ENCODE data around the gene MMP14.
"Not testable (repeated sequence)": the region's sequence is repeated elsewhere in the genome, so short reads cannot be mapped to it uniquely, and the experiment has no call there.

MMP14 gene

GRCh38 chr14:22836301-22837113, at the start of gene MMP14:
Gene MMP14, plus strand, starts transcription at chr14:22836585. Its CDS starts 233 bp downstream, at chr14:22836818.
- Mint-ChIP-seq H3K27me3 (ENCODE audit: low read depth) (peaks cover 21% of the 10 kb centered on the region), H3K36me3 (ENCODE audit: low read depth) (peaks cover 35% of the 10 kb centered on the region), H3K9me3 (no peaks in the 10 kb centered on the region), H3K4me1 (ENCODE audit: low read depth) (peaks cover 5% of the 10 kb centered on the region), H3K4me3 (peak within 1 kb of the TSS; percentile 44), H3K27ac (no peak within 1 kb of the TSS)
- no peak for DNase-seq (ENCODE audit: low spot score)

- no peaks in the 10 kb centered on the region for H3K36me3 Mint-ChIP-seq (ENCODE audit: low read depth)
- H3K4me3 Mint-ChIP-seq, result no peak overlapping the region
- DNase-seq (ENCODE audit: low spot score), result no peak
- H3K27ac Mint-ChIP-seq, result no peak overlapping the region
- peaks cover 4% of the 10 kb centered on the region for H3K4me1 Mint-ChIP-seq (ENCODE audit: low read depth)
- no peaks in the 10 kb centered on the region for H3K27me3 Mint-ChIP-seq (ENCODE audit: low read depth)
- no peaks in the 10 kb centered on the region for H3K9me3 Mint-ChIP-seq
Observed at GRCh38 chr14:22786685-22787084, 49.7 kb upstream of the MMP14 start.

DNA sequence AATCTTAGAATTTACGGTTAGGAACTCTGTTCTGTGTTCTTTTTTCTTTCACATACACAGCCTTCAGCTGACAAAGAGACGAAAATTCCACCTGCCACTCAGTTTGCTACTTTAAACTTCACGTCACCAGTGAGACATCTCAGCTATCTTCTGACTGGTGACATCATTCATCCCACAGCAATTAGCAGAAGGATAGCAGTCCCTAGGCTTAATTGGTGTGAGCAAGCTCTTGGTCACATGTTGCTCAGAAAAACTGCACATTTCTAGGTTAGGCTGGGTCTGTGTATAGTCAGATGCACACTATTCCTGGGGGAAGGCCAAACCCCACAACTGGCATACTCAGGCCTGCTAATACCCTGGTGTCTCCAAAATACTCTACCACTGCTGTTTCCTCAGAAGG, 45.1 kb upstream of the MMP14 start:
- H3K9me3 Mint-ChIP-seq, result no peaks in the 10 kb centered on the region
- DNase-seq (ENCODE audit: low spot score), result no peak
- H3K27me3 Mint-ChIP-seq (ENCODE audit: low read depth), result peaks cover 4% of the 10 kb centered on the region
- H3K4me3 Mint-ChIP-seq, result no peak overlapping the region
- H3K4me1 Mint-ChIP-seq (ENCODE audit: low read depth), result peaks cover 4% of the 10 kb centered on the region
- no peaks in the 10 kb centered on the region for H3K36me3 Mint-ChIP-seq (ENCODE audit: low read depth)
- H3K27ac Mint-ChIP-seq, result no peak overlapping the region

GRCh38 chr14:22792158-22792557, 44.2 kb upstream of the MMP14 start:
- H3K9me3 Mint-ChIP-seq, result no peaks in the 10 kb centered on the region
- H3K27ac Mint-ChIP-seq, result no peak overlapping the region
- H3K36me3 Mint-ChIP-seq (ENCODE audit: low read depth), result no peaks in the 10 kb centered on the region
- no peak overlapping the region for H3K4me3 Mint-ChIP-seq
- no peak for DNase-seq (ENCODE audit: low spot score)
- H3K4me1 Mint-ChIP-seq (ENCODE audit: low read depth), result peaks cover 4% of the 10 kb centered on the region
- H3K27me3 Mint-ChIP-seq (ENCODE audit: low read depth), result peaks cover 8% of the 10 kb centered on the region

DNA sequence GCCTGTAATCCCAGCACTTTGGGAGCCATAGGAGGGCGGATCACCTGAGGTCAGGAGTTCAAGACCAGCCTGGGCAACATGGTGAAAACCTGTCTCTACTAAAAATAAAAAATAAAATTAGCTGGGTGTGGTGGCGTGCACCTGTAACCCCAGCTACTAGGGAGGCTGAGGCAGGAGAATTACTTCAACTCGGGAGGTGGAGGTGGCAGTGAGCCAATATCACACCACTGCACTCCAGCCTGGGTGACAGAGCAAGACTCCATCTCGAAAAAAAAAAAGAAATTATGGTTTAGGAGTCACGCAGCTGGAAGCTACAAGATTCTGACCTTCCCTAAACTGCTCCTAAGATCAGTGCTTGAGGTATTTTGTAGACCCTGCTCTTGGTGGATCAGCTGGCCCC, 42.8 kb upstream of the MMP14 start:
- not testable (repeated sequence) for H3K4me3 Mint-ChIP-seq; H3K4me1 Mint-ChIP-seq (ENCODE audit: low read depth); H3K27ac Mint-ChIP-seq; H3K9me3 Mint-ChIP-seq; DNase-seq (ENCODE audit: low spot score); H3K36me3 Mint-ChIP-seq (ENCODE audit: low read depth)
- H3K27me3 Mint-ChIP-seq (ENCODE audit: low read depth), result peaks cover 12% of the 10 kb centered on the region

DNA sequence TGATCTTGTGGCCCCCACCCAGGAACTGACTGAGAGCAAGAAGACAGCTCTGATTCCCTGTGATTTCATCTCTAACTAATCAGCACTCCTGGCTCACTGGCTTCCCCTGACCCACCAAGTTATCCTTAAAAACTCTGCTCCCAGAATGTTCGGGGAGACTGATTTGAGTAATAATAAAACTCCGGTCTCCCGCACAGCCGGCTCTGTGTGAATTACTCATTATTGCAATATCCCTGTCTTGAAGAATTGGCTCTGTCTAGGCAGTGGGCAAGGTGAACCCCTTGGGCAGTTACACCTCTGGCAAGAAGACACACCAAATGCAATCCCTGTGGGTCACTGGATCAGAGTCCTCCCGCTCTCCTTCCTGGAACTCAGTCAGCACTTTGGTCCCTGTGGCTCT, 42.4 kb upstream of the MMP14 start:
- Mint-ChIP-seq H3K9me3 (no peaks in the 10 kb centered on the region), H3K4me1 (ENCODE audit: low read depth) (peaks cover 4% of the 10 kb centered on the region), H3K27ac (no peak overlapping the region), H3K27me3 (ENCODE audit: low read depth) (peaks cover 16% of the 10 kb centered on the region), H3K36me3 (ENCODE audit: low read depth) (no peaks in the 10 kb centered on the region), H3K4me3 (no peak overlapping the region)
- no peak for DNase-seq (ENCODE audit: low spot score)

DNA sequence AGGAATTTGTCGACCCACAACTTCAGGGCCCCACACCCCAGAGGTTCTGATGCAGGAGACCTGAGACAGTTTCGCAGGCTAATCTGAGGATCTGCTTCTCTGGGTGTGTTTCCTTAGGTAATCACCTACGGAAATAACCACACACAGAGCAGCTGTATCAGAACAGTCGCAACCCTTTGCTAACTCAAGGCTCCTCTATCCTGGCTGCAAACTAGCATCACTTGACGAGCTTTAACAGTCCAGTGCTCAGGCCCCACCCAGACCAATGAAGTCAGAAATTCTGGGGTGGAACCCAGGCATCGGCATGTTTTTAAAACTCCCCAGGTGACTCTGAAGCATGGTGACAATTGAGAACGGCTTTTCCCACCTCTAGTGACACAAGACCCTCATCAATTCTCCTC, 41.8 kb upstream of the MMP14 start:
- Mint-ChIP-seq H3K36me3 (ENCODE audit: low read depth) (no peaks in the 10 kb centered on the region), H3K27ac (no peak overlapping the region), H3K9me3 (no peaks in the 10 kb centered on the region), H3K27me3 (ENCODE audit: low read depth) (peaks cover 19% of the 10 kb centered on the region), H3K4me1 (ENCODE audit: low read depth) (peaks cover 4% of the 10 kb centered on the region), H3K4me3 (no peak overlapping the region)
- DNase-seq (ENCODE audit: low spot score), result no peak

- Mint-ChIP-seq H3K27ac (no peak overlapping the region), H3K4me1 (ENCODE audit: low read depth) (no peaks in the 10 kb centered on the region), H3K27me3 (ENCODE audit: low read depth) (peaks cover 22% of the 10 kb centered on the region), H3K4me3 (no peak overlapping the region), H3K9me3 (no peaks in the 10 kb centered on the region), H3K36me3 (ENCODE audit: low read depth) (no peaks in the 10 kb centered on the region)
- no peak for DNase-seq (ENCODE audit: low spot score)
Observed at GRCh38 chr14:22796087-22796707, 40.2 kb upstream of the MMP14 start.

DNA sequence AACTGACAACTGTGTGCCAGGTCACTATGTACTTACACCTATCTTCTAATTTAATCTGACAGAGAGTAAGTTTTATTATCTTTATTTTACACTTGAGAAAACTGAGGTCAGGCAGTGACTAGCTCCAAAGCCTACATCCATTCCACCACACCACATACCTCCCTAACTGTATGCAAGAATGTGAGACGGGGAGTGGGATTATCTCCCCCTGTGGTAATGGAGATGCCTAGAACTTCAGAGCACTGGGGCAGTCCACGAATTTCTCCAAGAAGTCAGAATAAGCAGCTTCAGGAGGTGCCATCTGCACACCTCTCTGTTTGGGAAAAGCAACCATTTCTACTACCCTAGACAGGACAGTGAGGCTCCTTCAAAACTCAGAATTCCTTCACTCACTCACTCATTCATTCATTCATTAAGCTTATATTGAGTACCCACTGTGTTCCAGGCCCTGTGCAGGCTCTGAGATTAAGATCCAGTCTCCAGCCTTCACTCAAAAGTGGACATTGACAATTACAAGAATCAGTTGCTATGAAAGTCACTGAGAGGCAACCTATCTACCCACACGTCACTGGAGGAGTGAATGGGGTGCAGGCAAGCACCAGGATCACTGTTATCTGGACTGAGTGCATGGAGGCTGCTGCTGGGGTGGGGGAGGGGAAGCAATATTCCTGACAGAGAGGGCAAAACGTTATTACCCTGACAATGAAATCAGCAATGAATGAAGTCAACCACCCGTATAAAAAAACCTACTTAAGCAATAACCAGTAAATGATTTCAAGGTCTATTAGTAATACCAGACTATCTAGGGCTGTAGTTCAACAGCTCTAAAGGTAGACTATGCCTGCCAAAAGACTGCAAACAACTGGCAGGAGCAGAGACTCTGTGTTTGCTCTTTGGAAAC, 39.1 kb upstream of the MMP14 start:
- Mint-ChIP-seq H3K4me3 (no peak overlapping the region), H3K27ac (no peak overlapping the region), H3K9me3 (no peaks in the 10 kb centered on the region), H3K27me3 (ENCODE audit: low read depth) (peaks cover 23% of the 10 kb centered on the region), H3K4me1 (ENCODE audit: low read depth) (no peaks in the 10 kb centered on the region), H3K36me3 (ENCODE audit: low read depth) (no peaks in the 10 kb centered on the region)
- no peak for DNase-seq (ENCODE audit: low spot score)

GRCh38 chr14:22798528-22798927, 37.9 kb upstream of the MMP14 start:
- Mint-ChIP-seq H3K9me3 (no peaks in the 10 kb centered on the region), H3K4me1 (ENCODE audit: low read depth) (peaks cover 3% of the 10 kb centered on the region), H3K36me3 (ENCODE audit: low read depth) (no peaks in the 10 kb centered on the region), H3K27ac (no peak overlapping the region), H3K4me3 (no peak overlapping the region), H3K27me3 (ENCODE audit: low read depth) (peaks cover 32% of the 10 kb centered on the region)
- DNase-seq (ENCODE audit: low spot score), result no peak

GRCh38 chr14:22800346-22800745, 36.0 kb upstream of the MMP14 start:
- Mint-ChIP-seq H3K27ac (no peak overlapping the region), H3K36me3 (ENCODE audit: low read depth) (no peaks in the 10 kb centered on the region), H3K27me3 (ENCODE audit: low read depth) (peaks cover 38% of the 10 kb centered on the region), H3K9me3 (no peaks in the 10 kb centered on the region), H3K4me3 (no peak overlapping the region), H3K4me1 (ENCODE audit: low read depth) (peaks cover 3% of the 10 kb centered on the region)
- DNase-seq (ENCODE audit: low spot score), result no peak

GRCh38 chr14:22801716-22802115, 34.7 kb upstream of the MMP14 start:
- no peak overlapping the region for H3K4me3 Mint-ChIP-seq
- no peaks in the 10 kb centered on the region for H3K36me3 Mint-ChIP-seq (ENCODE audit: low read depth)
- peaks cover 3% of the 10 kb centered on the region for H3K4me1 Mint-ChIP-seq (ENCODE audit: low read depth)
- no peak for DNase-seq (ENCODE audit: low spot score)
- H3K27ac Mint-ChIP-seq, result no peak overlapping the region
- no peaks in the 10 kb centered on the region for H3K9me3 Mint-ChIP-seq
- peaks cover 30% of the 10 kb centered on the region for H3K27me3 Mint-ChIP-seq (ENCODE audit: low read depth)

DNA sequence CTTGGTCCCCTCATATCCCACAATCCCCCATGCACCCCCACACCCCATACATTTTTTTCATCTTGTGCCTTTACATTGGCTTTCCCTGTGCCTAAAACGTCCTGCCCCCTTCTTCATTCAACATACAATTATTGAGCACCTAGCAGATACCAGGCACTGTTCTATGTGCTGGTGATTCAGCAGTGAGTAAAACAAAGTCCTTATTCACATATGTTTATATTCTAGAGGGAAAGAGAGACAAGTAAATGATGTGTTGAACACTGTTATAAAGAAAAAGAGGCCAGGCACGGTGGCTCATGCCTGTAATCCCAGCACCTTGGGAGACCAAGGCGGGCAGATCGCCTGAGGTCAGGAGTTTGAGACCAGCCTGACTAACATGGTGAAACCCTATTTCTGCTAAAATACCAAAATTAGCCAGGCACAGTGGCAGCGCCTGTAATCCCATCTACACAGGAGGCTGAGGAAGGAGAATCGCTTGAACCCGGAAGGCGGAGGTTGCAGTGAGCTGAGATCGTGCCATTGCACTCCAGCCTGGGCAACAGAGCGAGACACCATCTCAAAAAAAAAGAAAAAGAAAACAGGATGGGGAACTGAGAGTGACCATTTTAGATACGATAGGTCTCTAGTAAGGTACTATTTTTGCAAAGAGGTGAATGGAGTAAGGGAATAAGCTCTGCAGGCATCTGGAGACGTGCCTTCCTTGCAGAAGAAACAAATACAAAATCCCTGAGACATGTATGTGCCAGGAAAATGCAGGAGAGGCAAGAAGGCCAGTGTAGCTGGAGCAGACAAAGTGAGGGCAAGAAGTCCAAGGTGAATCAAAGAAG, 33.3 kb upstream of the MMP14 start:
- DNase-seq (ENCODE audit: low spot score), result no peak
- H3K4me1 Mint-ChIP-seq (ENCODE audit: low read depth), result peaks cover 3% of the 10 kb centered on the region
- no peak overlapping the region for H3K4me3 Mint-ChIP-seq
- H3K27me3 Mint-ChIP-seq (ENCODE audit: low read depth), result peaks cover 30% of the 10 kb centered on the region
- H3K27ac Mint-ChIP-seq, result no peak overlapping the region
- no peaks in the 10 kb centered on the region for H3K9me3 Mint-ChIP-seq
- no peaks in the 10 kb centered on the region for H3K36me3 Mint-ChIP-seq (ENCODE audit: low read depth)

Data from T-helper 2 cell treated with Interferon-gamma antibody and Interleukin-4, amounts not matched to agents 5 μg/mL and 100 μg/mL, for 36 hours (primary cell).